NCI-H1092 (cell line): Measurements from ENCODE around the gene ABCC4.
"Not testable (repeated sequence)": the region's sequence is repeated elsewhere in the genome, so short reads cannot be mapped to it uniquely, and the experiment has no call there.

Experiments
- DNase-seq: peaks from one replicate; lab custom pipeline; 2025; lab: John Stamatoyannopoulos, UW

The ABCC4 gene

GRCh38 chr13:95231393-95231792, 69.9 kb downstream of the ABCC4 start:
- DNase-seq: no peak

GRCh38 chr13:95229855-95230254, 71.4 kb downstream of the ABCC4 start:
- no peak for DNase-seq

- DNase-seq: no peak
These were observed 73.1 kb downstream of the ABCC4 start for GRCh38 chr13:95228130-95228529.

- no peak for DNase-seq
These were observed 74.1 kb downstream of the ABCC4 start for GRCh38 chr13:95226932-95227695.

GRCh38 chr13:95226476-95226875, 74.8 kb downstream of the ABCC4 start:
- DNase-seq: no peak

- DNase-seq: no peak
These were observed 75.2 kb downstream of the ABCC4 start for GRCh38 chr13:95226050-95226449.

- DNase-seq: no peak
These were observed 77.2 kb downstream of the ABCC4 start for GRCh38 chr13:95224064-95224463.

- DNase-seq: no peak
These were observed 78.6 kb downstream of the ABCC4 start for GRCh38 chr13:95222733-95223018.

GRCh38 chr13:95221971-95222732, 79.1 kb downstream of the ABCC4 start:
- no peak for DNase-seq

- no peak for DNase-seq
These were observed 80.6 kb downstream of the ABCC4 start for GRCh38 chr13:95220611-95221010.

GRCh38 chr13:95217920-95218830, 83.1 kb downstream of the ABCC4 start:
- DNase-seq: no peak

- DNase-seq: no peak
These were observed 85.1 kb downstream of the ABCC4 start for GRCh38 chr13:95216182-95216581.

- no peak for DNase-seq
These were observed 88.0 kb downstream of the ABCC4 start for GRCh38 chr13:95212983-95213850.

- DNase-seq: no peak
These were observed 92.1 kb downstream of the ABCC4 start for GRCh38 chr13:95209109-95209508.

- no peak for DNase-seq
These were observed 93.4 kb downstream of the ABCC4 start for GRCh38 chr13:95207769-95208366.

GRCh38 chr13:95206116-95206515, 95.1 kb downstream of the ABCC4 start:
- no peak for DNase-seq

- DNase-seq: no peak
These were observed 97.0 kb downstream of the ABCC4 start for GRCh38 chr13:95204231-95204765.

- no peak for DNase-seq
These were observed 99.2 kb downstream of the ABCC4 start for GRCh38 chr13:95201814-95202651.

- DNase-seq: not testable (repeated sequence)
These were observed 100.8 kb downstream of the ABCC4 start for GRCh38 chr13:95200386-95200957.

GRCh38 chr13:95199896-95200295, 101.4 kb downstream of the ABCC4 start:
- DNase-seq: no peak
